Hepatocyte (in vitro differentiated cells): ENCODE results near the gene CARD19. TPM values are rescaled to one million over a fixed set of nuclear protein-coding genes. Genes with fewer than 3 reads are reported as not detected.
A peak's percentile ranks its signal among the peaks of the same experiment; 100 is the strongest.

Experiments
- DNase-seq: peaks from one replicate; pipeline ENCODE4 v3.0.0-alpha.2; 2016; ENCODE audit warnings: low spot score
- H2AFZ ChIP-seq: fragments of 200-600 bp; sonication (generic); 2 replicates; pipeline ENCODE4 v1.6.0; 2016; ENCODE audit warnings: antibody characterized with exemption, mild to moderate bottlenecking
- H3K27ac ChIP-seq: fragments of 200-600 bp; sonication (generic); 2 replicates; pipeline ENCODE4 v1.5.1; 2016; ENCODE audit warnings: mild to moderate bottlenecking
- H3K27me3 ChIP-seq: fragments of 200-600 bp; sonication (generic); 2 replicates; pipeline ENCODE4 v1.6.1; 2016
- H3K36me3 ChIP-seq: fragments of 200-600 bp; sonication (generic); replicated peaks from 2 replicates; pipeline ENCODE4 v1.5.1; 2016; ENCODE audit warnings: low read depth; ENCODE audit not compliant: insufficient read depth
- H3K4me1 ChIP-seq: fragments of 200-600 bp; sonication (generic); 2 replicates; pipeline ENCODE4 v1.5.1; 2016; ENCODE audit warnings: mild to moderate bottlenecking, moderate library complexity; ENCODE audit not compliant: insufficient read depth
- H3K4me2 ChIP-seq: fragments of 200-600 bp; sonication (generic); 2 replicates; pipeline ENCODE4 v1.6.0; 2016
- H3K4me3 ChIP-seq: fragments of 200-600 bp; sonication (generic); 2 replicates; pipeline ENCODE4 v1.5.1; 2016; ENCODE audit warnings: mild to moderate bottlenecking
- H3K79me2 ChIP-seq: fragments of 200-600 bp; sonication (generic); 2 replicates; pipeline ENCODE4 v1.6.0; 2017; ENCODE audit warnings: mild to moderate bottlenecking
- H3K9me2 ChIP-seq: fragments of 200-600 bp; sonication (generic); replicated peaks from 2 replicates; pipeline ENCODE4 v1.6.0; 2017; ENCODE audit warnings: mild to moderate bottlenecking; ENCODE audit not compliant: insufficient read depth
- H3K9me3 ChIP-seq: fragments of 200-600 bp; sonication (generic); 2 replicates; pipeline ENCODE4 v1.5.1; 2016; ENCODE audit warnings: low read depth, mild to moderate bottlenecking
- H4K20me1 ChIP-seq: fragments of 200-600 bp; sonication (generic); 2 replicates; pipeline ENCODE4 v1.6.0; 2016; ENCODE audit warnings: mild to moderate bottlenecking; ENCODE audit not compliant: insufficient read depth, poor library complexity, severe bottlenecking
- CTCF ChIP-seq: fragments of 200-600 bp; sonication (generic); IDR thresholded peaks from 2 replicates; pipeline ENCODE4 v1.5.1; 2016; ENCODE audit warnings: antibody characterized with exemption, mild to moderate bottlenecking; ENCODE audit not compliant: poor library complexity
- EZH2 ChIP-seq: fragments of 200-600 bp; sonication (generic); IDR thresholded peaks from 2 replicates; pipeline ENCODE4 v1.6.1; 2016; ENCODE audit warnings: antibody characterized with exemption, mild to moderate bottlenecking, borderline replicate concordance
- EZH2phosphoT487 ChIP-seq: fragments of 200-600 bp; sonication (generic); IDR thresholded peaks from one replicate; pipeline ENCODE4 v1.6.1; 2018; ENCODE audit warnings: antibody characterized with exemption, mild to moderate bottlenecking, low read depth, moderate library complexity; ENCODE audit not compliant: unreplicated experiment, severe bottlenecking
- WGBS: methylation state at CpG from one replicate; pipeline ENCODE4 v1.1.6; 2016; ENCODE audit warnings: low lambda C conversion rate; ENCODE audit errors: missing lambda C conversion rate; 5-methylcytosine and 5-hydroxymethylcytosine counted together
- polyA plus RNA-seq: library from polyadenylated mRNA; unstranded; fragments of >200 nt; fragmentation: Nextera tagmentation; extraction: Ambion mirVana; gene quantifications from 2 replicates; pipeline ENCODE4 v1.2.1, GENCODE V29; 2016
- total RNA-seq: library from RNA; depleted of rRNA; stranded (reverse); fragments of >200 nt; gene quantifications from 2 replicates; pipeline ENCODE4 v1.2.3, GENCODE V29; 2014

Gene CARD19
- total and polyA plus RNA-seq, 2 experiments from 2014 or later: 51.3 to 72.1 TPM

- no peak for DNase-seq
- Histone ChIP-seq H3K36me3 (no peaks in the 10 kb centered on the region), H3K4me2 (no peak overlapping the region), H3K27me3 (no peaks in the 10 kb centered on the region), H3K27ac (no peak overlapping the region), H3K9me3 (no peaks in the 10 kb centered on the region), H3K79me2 (no peaks in the 10 kb centered on the region), H2AFZ (no peak overlapping the region), H3K4me1 (peaks cover 15% of the 10 kb centered on the region), H3K9me2 (no peaks in the 10 kb centered on the region), H3K4me3 (no peak overlapping the region), H4K20me1 (no peaks in the 10 kb centered on the region)
- TF ChIP-seq EZH2: no peak
- no peak for TF ChIP-seq EZH2phosphoT487
- TF ChIP-seq CTCF: no peak
- WGBS: 79% methylated on average over 8 of the region's 8 CpGs
Observed at GRCh38 chr9:93090091-93090655, 5.8 kb upstream of the CARD19 start.

DNA sequence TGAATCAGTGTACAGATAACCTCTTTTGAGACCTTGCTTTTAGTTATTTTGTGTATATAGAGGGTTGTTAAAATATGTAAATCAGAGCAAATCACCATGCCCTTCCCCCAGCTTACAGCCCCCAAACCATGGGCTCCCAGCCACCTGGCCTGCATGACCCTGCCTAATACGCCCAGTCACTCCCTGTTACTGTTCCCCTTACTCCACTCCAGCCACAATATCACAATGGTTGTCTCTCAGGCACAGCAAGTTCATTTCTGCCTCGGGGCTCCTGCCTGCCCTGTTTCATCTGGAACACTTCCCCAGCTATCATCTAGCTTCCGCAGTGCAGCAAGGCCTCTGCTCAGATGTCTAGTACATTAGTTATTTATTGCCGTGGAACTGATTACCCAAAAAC is 5.0 kb upstream of the CARD19 start:
- H3K4me1 ChIP-seq: peaks cover 14% of the 10 kb centered on the region
- H3K4me3 ChIP-seq: no peak overlapping the region
- no peaks in the 10 kb centered on the region for H4K20me1 ChIP-seq
- H2AFZ ChIP-seq: no peak overlapping the region
- no peaks in the 10 kb centered on the region for H3K79me2 ChIP-seq
- 83% methylated on average over 4 of the region's 4 CpGs for WGBS
- H3K4me2 ChIP-seq: no peak overlapping the region
- H3K27ac ChIP-seq: peak overlapping the region; percentile 35
- TF ChIP-seq CTCF: no peak
- TF ChIP-seq EZH2: no peak
- TF ChIP-seq EZH2phosphoT487: no peak
- H3K9me3 ChIP-seq: no peaks in the 10 kb centered on the region
- no peaks in the 10 kb centered on the region for H3K36me3 ChIP-seq
- no peak for DNase-seq
- no peaks in the 10 kb centered on the region for H3K27me3 ChIP-seq
- no peaks in the 10 kb centered on the region for H3K9me2 ChIP-seq

GRCh38 chr9:93091453-93092081 is 4.5 kb upstream of the CARD19 start:
- no peaks in the 10 kb centered on the region for H3K9me3 ChIP-seq
- TF ChIP-seq CTCF (no peak), EZH2 (no peak), EZH2phosphoT487 (no peak)
- peaks cover 3% of the 10 kb centered on the region for H3K79me2 ChIP-seq
- H3K27me3 ChIP-seq: no peaks in the 10 kb centered on the region
- peaks cover 11% of the 10 kb centered on the region for H3K4me1 ChIP-seq
- no peaks in the 10 kb centered on the region for H3K36me3 ChIP-seq
- H2AFZ ChIP-seq: no peak overlapping the region
- WGBS: 88% methylated on average over 3 of the region's 3 CpGs
- H4K20me1 ChIP-seq: no peaks in the 10 kb centered on the region
- H3K9me2 ChIP-seq: no peaks in the 10 kb centered on the region
- no peak overlapping the region for H3K4me3 ChIP-seq
- peak overlapping the region; percentile 35 for H3K27ac ChIP-seq
- no peak overlapping the region for H3K4me2 ChIP-seq
- peak; percentile 58 for DNase-seq
